GM12878 (cell line): ENCODE measurements around the gene CFAP70. TPM values are rescaled to one million over a fixed set of nuclear protein-coding genes. Genes with fewer than 3 reads are reported as not detected.

Experiments used
- CBX3 ChIP-seq: fragments of 200-600 bp; sonication (generic); IDR thresholded peaks from 2 replicates; pipeline ENCODE4 v1.6.1; 2016; ENCODE audit warnings: low read depth, borderline replicate concordance
- CBX5 ChIP-seq: sonication (generic); IDR thresholded peaks from 2 replicates; pipeline ENCODE4 v1.6.1; 2016; ENCODE audit warnings: low read depth, moderate library complexity, mild to moderate bottlenecking, inconsistent platforms
- CREB1 ChIP-seq: IDR thresholded peaks from 2 replicates; pipeline ENCODE4 v1.6.1; 2012; ENCODE audit warnings: low read depth, mild to moderate bottlenecking, inconsistent platforms
- EGR1 ChIP-seq, 2 experiments: IDR thresholded peaks; 1 replicate in 1 of 2; 2 replicates in 1 of 2; pipeline ENCODE4 v1.6.1; 2011 to 2012; ENCODE audit warnings: low read depth in 2 of 2, low read length in 2 of 2, borderline replicate concordance in 1 of 2, mild to moderate bottlenecking in 1 of 2, moderate library complexity in 1 of 2
- ESRRA ChIP-seq: IDR thresholded peaks from 2 replicates; pipeline ENCODE4 v1.6.1; 2012; ENCODE audit warnings: mild to moderate bottlenecking, low read length, improper control_type of control experiment
- JUNB ChIP-seq: IDR thresholded peaks from 2 replicates; pipeline ENCODE4 v1.6.1; 2016; ENCODE audit warnings: antibody characterized with exemption, mild to moderate bottlenecking
- MYC ChIP-seq: IDR thresholded peaks from 2 replicates; pipeline ENCODE4 v1.6.1; 2011; ENCODE audit warnings: mild to moderate bottlenecking, low read length, moderate library complexity, inconsistent platforms; ENCODE audit not compliant: insufficient read depth, insufficient replicate concordance, insufficient read length, severe bottlenecking
- RB1 ChIP-seq: fragments of 450-650 bp; formaldehyde crosslinking; IDR thresholded peaks from 2 replicates; pipeline ENCODE4 v1.6.1; 2017; ENCODE audit warnings: mild to moderate bottlenecking, borderline replicate concordance
- SIX5 ChIP-seq: IDR thresholded peaks from 2 replicates; pipeline ENCODE4 v1.6.1; 2011; ENCODE audit warnings: mild to moderate bottlenecking, low read depth, low read length, moderate library complexity; ENCODE audit not compliant: severe bottlenecking
- SMC3 ChIP-seq: IDR thresholded peaks from 2 replicates; pipeline ENCODE4 v1.6.1; 2011; ENCODE audit warnings: low read length, improper control_type of control experiment, borderline replicate concordance
- TARDBP ChIP-seq: IDR thresholded peaks from 2 replicates; pipeline ENCODE4 v1.6.1; 2016; ENCODE audit warnings: borderline replicate concordance
- ZNF24 ChIP-seq: fragments of 450-650 bp; IDR thresholded peaks from 2 replicates; pipeline ENCODE4 v1.6.1; 2017; ENCODE audit warnings: antibody characterized with exemption, mild to moderate bottlenecking
- ZNF622 ChIP-seq: fragments of 450-650 bp; IDR thresholded peaks from 2 replicates; pipeline ENCODE4 v1.6.1; 2017; ENCODE audit warnings: mild to moderate bottlenecking, inconsistent platforms
- polyA plus RNA-seq, 11 experiments: library from polyadenylated mRNA; depleted of rRNA in 4 of 11; unstranded in 6 of 11; stranded (reverse) in 5 of 11; fragments of >200 nt; fragmentation: Nextera tagmentation in 4 of 11; fragmentation: Illumina TruSeq in 1 of 11; extraction: Ambion mirVana in 4 of 11; extraction: Trizol in 1 of 11; gene quantifications; 1 replicate in 1 of 11; 2 replicates in 10 of 11; pipeline versions ENCODE4 v1.2.1 to v1.2.3, GENCODE V29; 2011 to 2016; ENCODE audit warnings: inconsistent platforms in 2 of 11, missing spikeins in 2 of 11, low read depth in 1 of 11
- total RNA-seq, 4 experiments: library from RNA; depleted of rRNA in 3 of 4; stranded (reverse); fragments of >200 nt in 3 of 4; fragmentation: Illumina TruSeq in 1 of 4; extraction: Trizol in 1 of 4; gene quantifications; 2 replicates each; pipeline versions ENCODE4 v1.2.1 to v1.2.3, GENCODE V29; 2013 to 2021
- TF ChIP-seq, protein P1 (sequence below): fragments of 450-650 bp; formaldehyde crosslinking; IDR thresholded peaks from 2 replicates; pipeline ENCODE4 v1.5.0; 2022; ENCODE audit warnings: mild to moderate bottlenecking, missing genetic modification characterization
- TF ChIP-seq, protein P2 (sequence below): fragments of 450-650 bp; IDR thresholded peaks from 2 replicates; pipeline ENCODE4 v1.6.1; 2016; ENCODE audit warnings: mild to moderate bottlenecking
- TF ChIP-seq, protein P3 (sequence below): fragments of 150-350 bp; IDR thresholded peaks from 2 replicates; pipeline ENCODE4 v1.6.1; 2016; ENCODE audit warnings: low read depth, low read length
- TF ChIP-seq, protein P4 (sequence below): IDR thresholded peaks from 2 replicates; pipeline ENCODE4 v1.6.1; 2012; ENCODE audit warnings: mild to moderate bottlenecking, low read depth, low read length

The CFAP70 gene
- total and polyA plus RNA-seq, 10 of the 15 experiments (the other 5 are each of a cell fraction or from before 2014, with no cell fraction given) = 0.21 to 1.1 (median 0.42) TPM

DNA sequence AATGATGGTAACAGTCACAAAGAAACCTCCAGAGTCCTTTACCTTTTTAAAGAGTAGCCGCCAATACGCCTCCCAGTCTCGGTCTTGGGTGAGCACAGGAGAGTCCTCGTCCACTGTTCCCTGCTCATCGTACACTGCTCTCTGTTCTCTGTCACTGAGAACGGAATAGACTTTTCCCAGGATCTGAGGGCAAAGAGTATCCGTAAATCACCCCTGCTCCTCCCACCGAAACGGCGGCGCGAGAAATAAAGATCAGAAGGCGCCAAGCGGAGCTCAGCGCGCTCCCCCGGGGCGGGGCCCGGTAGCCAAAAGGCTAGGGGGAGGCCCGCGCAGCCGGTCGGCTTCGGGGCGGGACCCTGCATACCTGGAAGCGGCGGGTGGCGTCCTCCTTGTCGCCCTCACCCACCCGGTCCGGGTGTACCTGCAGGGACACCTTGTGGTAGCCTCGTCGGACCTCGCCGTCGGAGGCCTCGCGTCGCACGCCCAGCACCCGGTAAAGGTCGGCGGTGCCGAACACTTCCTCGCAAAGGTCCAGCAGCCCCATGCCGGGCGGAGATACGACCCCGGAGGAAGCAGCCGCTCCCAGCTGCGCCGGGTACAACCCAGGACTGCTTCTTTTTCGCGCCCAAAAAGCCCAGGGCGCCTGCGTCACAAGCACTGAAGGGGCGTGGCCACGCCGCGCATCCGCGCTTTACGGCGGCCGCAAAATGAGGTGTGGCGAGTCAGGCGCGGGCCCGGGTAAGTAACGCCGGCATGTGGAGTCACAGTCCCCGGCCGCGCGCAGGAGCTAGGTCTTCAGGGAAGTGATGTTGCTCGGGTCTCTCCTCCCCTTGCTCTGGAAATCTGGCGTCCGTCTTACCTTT is 111.8 kb downstream of the CFAP70 start, which contains the start of gene DNAJC9 (continued):
- TF ChIP-seq, protein P1, sequence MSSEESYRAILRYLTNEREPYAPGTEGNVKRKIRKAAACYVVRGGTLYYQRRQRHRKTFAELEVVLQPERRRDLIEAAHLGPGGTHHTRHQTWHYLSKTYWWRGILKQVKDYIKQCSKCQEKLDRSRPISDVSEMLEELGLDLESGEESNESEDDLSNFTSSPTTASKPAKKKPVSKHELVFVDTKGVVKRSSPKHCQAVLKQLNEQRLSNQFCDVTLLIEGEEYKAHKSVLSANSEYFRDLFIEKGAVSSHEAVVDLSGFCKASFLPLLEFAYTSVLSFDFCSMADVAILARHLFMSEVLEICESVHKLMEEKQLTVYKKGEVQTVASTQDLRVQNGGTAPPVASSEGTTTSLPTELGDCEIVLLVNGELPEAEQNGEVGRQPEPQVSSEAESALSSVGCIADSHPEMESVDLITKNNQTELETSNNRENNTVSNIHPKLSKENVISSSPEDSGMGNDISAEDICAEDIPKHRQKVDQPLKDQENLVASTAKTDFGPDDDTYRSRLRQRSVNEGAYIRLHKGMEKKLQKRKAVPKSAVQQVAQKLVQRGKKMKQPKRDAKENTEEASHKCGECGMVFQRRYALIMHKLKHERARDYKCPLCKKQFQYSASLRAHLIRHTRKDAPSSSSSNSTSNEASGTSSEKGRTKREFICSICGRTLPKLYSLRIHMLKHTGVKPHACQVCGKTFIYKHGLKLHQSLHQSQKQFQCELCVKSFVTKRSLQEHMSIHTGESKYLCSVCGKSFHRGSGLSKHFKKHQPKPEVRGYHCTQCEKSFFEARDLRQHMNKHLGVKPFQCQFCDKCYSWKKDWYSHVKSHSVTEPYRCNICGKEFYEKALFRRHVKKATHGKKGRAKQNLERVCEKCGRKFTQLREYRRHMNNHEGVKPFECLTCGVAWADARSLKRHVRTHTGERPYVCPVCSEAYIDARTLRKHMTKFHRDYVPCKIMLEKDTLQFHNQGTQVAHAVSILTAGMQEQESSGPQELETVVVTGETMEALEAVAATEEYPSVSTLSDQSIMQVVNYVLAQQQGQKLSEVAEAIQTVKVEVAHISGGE (CRISPR knock-in tag) = 0 out of 2 replicates have a peak, but pooled peaks have one; percentile 11
- TF ChIP-seq MYC (peak; percentile 91), CREB1 (peak; percentile 88), TARDBP (no peak), RB1 (peak; percentile 99), EGR1 (IDR thresholded peaks at IDR 0.05; ENCODE audit: borderline replicate concordance in 1 of 2, low read depth in 2 of 2, low read length in 2 of 2) (no peak), ZNF622 (no peak), CBX3 (no peak), JUNB (no peak), ESRRA (no peak), CBX5 (peak; percentile 26; the same call in 1 of the 2 replicates), SIX5 (no peak), SMC3 (no peak), ZNF24 (no peak)
- TF ChIP-seq, protein P2, sequence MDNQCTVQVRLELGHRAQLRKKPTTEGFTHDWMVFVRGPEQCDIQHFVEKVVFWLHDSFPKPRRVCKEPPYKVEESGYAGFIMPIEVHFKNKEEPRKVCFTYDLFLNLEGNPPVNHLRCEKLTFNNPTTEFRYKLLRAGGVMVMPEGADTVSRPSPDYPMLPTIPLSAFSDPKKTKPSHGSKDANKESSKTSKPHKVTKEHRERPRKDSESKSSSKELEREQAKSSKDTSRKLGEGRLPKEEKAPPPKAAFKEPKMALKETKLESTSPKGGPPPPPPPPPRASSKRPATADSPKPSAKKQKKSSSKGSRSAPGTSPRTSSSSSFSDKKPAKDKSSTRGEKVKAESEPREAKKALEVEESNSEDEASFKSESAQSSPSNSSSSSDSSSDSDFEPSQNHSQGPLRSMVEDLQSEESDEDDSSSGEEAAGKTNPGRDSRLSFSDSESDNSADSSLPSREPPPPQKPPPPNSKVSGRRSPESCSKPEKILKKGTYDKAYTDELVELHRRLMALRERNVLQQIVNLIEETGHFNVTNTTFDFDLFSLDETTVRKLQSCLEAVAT = peak; percentile 14; the same call in 1 of the 2 replicates
- TF ChIP-seq, protein P3, sequence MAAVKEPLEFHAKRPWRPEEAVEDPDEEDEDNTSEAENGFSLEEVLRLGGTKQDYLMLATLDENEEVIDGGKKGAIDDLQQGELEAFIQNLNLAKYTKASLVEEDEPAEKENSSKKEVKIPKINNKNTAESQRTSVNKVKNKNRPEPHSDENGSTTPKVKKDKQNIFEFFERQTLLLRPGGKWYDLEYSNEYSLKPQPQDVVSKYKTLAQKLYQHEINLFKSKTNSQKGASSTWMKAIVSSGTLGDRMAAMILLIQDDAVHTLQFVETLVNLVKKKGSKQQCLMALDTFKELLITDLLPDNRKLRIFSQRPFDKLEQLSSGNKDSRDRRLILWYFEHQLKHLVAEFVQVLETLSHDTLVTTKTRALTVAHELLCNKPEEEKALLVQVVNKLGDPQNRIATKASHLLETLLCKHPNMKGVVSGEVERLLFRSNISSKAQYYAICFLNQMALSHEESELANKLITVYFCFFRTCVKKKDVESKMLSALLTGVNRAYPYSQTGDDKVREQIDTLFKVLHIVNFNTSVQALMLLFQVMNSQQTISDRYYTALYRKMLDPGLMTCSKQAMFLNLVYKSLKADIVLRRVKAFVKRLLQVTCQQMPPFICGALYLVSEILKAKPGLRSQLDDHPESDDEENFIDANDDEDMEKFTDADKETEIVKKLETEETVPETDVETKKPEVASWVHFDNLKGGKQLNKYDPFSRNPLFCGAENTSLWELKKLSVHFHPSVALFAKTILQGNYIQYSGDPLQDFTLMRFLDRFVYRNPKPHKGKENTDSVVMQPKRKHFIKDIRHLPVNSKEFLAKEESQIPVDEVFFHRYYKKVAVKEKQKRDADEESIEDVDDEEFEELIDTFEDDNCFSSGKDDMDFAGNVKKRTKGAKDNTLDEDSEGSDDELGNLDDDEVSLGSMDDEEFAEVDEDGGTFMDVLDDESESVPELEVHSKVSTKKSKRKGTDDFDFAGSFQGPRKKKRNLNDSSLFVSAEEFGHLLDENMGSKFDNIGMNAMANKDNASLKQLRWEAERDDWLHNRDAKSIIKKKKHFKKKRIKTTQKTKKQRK = no peak
- TF ChIP-seq, protein P4, sequence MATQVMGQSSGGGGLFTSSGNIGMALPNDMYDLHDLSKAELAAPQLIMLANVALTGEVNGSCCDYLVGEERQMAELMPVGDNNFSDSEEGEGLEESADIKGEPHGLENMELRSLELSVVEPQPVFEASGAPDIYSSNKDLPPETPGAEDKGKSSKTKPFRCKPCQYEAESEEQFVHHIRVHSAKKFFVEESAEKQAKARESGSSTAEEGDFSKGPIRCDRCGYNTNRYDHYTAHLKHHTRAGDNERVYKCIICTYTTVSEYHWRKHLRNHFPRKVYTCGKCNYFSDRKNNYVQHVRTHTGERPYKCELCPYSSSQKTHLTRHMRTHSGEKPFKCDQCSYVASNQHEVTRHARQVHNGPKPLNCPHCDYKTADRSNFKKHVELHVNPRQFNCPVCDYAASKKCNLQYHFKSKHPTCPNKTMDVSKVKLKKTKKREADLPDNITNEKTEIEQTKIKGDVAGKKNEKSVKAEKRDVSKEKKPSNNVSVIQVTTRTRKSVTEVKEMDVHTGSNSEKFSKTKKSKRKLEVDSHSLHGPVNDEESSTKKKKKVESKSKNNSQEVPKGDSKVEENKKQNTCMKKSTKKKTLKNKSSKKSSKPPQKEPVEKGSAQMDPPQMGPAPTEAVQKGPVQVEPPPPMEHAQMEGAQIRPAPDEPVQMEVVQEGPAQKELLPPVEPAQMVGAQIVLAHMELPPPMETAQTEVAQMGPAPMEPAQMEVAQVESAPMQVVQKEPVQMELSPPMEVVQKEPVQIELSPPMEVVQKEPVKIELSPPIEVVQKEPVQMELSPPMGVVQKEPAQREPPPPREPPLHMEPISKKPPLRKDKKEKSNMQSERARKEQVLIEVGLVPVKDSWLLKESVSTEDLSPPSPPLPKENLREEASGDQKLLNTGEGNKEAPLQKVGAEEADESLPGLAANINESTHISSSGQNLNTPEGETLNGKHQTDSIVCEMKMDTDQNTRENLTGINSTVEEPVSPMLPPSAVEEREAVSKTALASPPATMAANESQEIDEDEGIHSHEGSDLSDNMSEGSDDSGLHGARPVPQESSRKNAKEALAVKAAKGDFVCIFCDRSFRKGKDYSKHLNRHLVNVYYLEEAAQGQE = no peak
